Brain microvascular endothelial cell (primary cell): Measurements from ENCODE around the gene NELFCD.

ENCODE experiments used
- DNase-seq: peaks from one replicate; pipeline ENCODE4 v3.0.0-alpha.2; 2020
- H3K27ac ChIP-seq: fragments of 250-450 bp; sonication (Bioruptor Pico); 2 replicates; pipeline ENCODE4 v1.5.1; 2020; ENCODE audit warnings: mild to moderate bottlenecking, moderate library complexity
- H3K27me3 ChIP-seq: fragments of 250-450 bp; sonication (Bioruptor Pico); replicated peaks from 2 replicates; pipeline ENCODE4 v1.5.1; 2020; ENCODE audit warnings: mild to moderate bottlenecking
- H3K36me3 ChIP-seq: fragments of 250-450 bp; sonication (Bioruptor Pico); replicated peaks from 2 replicates; pipeline ENCODE4 v1.5.1; 2020; ENCODE audit warnings: mild to moderate bottlenecking
- H3K4me3 ChIP-seq: 2 replicates; pipeline ENCODE4 v1.5.1; 2011; ENCODE audit warnings: low read depth, mild to moderate bottlenecking, control low read depth, low read length, moderate library complexity
- in situ Hi-C: cut with HindIII; loops from 2 replicates; pipeline ENCODE4 v1.10.0; 2017; ENCODE audit warnings: low sequenced_read_pairs, low pct_ligation_motif_present
- TF ChIP-seq, protein P1 (sequence below): IDR thresholded peaks from 2 replicates; pipeline ENCODE4 v1.5.1; 2011; ENCODE audit warnings: low read depth, mild to moderate bottlenecking, moderate library complexity, low read length, control low read depth, inconsistent platforms; ENCODE audit errors: missing control alignments

Gene NELFCD

DNA sequence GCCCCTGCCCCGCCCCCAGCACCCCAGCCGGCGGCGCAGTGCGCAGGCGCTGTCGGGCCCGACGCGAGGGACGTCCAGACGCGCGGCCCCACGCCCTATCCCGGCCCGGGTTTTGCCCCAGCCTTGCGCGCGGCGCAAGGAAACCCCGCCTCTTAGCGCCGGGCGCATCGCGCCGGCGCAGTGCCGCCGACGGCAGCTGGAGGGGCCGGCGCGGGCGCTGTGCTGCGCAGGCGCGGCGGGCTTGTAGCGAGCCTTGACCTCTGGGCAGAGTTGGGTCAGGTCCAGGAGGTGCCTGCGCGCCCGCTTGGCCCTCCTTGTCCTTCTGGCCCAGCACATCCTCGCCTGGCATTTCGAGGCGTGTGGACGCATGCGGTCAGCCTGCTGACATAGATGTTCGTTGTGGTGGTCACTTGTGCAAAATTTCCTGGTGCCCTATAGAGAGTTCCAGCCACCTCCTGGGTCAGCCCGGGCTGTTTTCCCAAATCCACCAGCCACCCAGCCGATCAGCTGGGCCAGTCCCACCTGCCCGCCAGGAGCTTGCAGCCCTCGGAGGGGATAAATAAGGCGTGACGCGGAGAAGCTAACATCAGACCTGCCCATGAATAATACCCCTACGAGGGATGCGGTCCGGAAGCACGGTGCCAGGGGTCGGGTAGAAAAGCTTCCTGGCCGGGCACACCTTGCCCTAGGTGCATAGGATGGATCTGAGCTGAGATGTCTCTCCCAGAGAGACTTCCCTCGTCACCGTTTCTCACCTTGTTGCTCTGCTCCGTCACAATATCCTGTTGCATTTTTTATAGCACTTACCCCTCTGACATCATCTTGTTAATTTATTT is 62.0 kb downstream of the NELFCD start:
- peak overlapping the region; percentile 79 for H3K4me3 ChIP-seq
- TF ChIP-seq, protein P1, sequence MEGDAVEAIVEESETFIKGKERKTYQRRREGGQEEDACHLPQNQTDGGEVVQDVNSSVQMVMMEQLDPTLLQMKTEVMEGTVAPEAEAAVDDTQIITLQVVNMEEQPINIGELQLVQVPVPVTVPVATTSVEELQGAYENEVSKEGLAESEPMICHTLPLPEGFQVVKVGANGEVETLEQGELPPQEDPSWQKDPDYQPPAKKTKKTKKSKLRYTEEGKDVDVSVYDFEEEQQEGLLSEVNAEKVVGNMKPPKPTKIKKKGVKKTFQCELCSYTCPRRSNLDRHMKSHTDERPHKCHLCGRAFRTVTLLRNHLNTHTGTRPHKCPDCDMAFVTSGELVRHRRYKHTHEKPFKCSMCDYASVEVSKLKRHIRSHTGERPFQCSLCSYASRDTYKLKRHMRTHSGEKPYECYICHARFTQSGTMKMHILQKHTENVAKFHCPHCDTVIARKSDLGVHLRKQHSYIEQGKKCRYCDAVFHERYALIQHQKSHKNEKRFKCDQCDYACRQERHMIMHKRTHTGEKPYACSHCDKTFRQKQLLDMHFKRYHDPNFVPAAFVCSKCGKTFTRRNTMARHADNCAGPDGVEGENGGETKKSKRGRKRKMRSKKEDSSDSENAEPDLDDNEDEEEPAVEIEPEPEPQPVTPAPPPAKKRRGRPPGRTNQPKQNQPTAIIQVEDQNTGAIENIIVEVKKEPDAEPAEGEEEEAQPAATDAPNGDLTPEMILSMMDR, result no peak
- H3K36me3 ChIP-seq, result peaks cover 3% of the 10 kb centered on the region
- peak; percentile 73 for DNase-seq
- no peaks in the 10 kb centered on the region for H3K27me3 ChIP-seq
- no peak overlapping the region for H3K27ac ChIP-seq
- in situ Hi-C loops, result no loop called here

DNA sequence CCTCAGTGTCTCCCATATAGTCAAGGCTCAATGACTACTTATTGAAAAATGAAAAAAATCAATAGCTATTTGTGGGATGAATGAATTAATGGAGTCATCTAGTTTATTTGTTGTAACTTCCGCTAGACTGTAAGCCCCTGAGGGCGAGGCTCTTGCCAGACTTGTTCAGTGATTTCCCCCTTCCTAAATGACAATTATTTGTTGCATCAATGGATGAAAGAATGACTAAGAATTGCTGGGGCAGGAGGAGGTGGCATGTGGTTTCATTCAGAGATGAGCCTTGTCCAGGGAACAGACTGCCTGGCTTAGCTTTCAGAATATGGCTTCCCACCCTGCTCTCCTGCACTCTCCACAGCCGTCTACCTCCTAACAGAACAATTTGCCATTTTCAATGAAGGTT is 62.6 kb downstream of the NELFCD start:
- Histone ChIP-seq H3K27ac (no peak overlapping the region), H3K4me3 (no peak overlapping the region), H3K27me3 (no peaks in the 10 kb centered on the region), H3K36me3 (no peaks in the 10 kb centered on the region)
- in situ Hi-C loops, result no loop called here
- no peak for DNase-seq
- TF ChIP-seq, protein P1, result no peak

DNA sequence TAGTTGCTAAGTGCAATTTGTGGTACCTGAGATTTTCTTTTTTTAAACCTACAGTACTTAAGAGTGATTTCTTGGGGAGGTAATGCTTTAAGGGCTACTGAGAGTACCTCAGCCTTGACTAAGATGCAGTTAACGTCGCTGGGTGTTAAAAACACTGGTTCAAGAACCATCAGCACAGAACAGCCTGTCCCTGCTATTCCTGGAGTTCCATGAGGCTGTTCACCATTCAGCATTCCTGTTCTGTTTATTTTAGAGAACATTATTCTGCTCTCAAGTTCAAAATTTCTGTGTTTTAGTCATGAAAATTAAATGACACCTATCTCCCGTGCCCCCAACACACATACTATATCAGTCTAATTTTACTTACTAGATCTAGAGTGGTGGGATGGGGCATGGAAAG is 63.2 kb downstream of the NELFCD start:
- in situ Hi-C loops, result no loop called here
- Histone ChIP-seq H3K27ac (no peak overlapping the region), H3K36me3 (no peaks in the 10 kb centered on the region), H3K4me3 (no peak overlapping the region), H3K27me3 (no peaks in the 10 kb centered on the region)
- TF ChIP-seq, protein P1, result no peak
- no peak for DNase-seq
